ENCODE measurements around the gene RBFOX1.

DNA sequence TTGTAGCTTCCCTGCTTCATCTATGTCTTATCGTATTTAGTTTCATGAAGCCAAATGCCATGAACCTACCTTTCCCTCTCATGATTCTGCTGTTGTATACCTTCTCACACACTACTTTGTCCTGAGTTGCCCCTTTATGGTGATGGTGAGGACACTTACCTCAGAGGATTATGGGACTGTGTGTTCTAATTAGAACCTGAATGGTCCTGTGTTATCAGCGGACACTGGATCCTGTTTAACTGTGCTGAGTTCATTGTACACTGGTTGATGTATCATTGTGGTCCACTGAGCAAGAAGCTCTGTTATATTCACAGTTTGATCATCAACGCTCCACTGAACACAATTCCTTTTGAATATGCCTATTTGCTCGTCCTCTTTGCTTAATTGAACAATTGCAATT lies 343.0 kb downstream of the RBFOX1 start:
- TF ChIP-seq, protein P1, sequence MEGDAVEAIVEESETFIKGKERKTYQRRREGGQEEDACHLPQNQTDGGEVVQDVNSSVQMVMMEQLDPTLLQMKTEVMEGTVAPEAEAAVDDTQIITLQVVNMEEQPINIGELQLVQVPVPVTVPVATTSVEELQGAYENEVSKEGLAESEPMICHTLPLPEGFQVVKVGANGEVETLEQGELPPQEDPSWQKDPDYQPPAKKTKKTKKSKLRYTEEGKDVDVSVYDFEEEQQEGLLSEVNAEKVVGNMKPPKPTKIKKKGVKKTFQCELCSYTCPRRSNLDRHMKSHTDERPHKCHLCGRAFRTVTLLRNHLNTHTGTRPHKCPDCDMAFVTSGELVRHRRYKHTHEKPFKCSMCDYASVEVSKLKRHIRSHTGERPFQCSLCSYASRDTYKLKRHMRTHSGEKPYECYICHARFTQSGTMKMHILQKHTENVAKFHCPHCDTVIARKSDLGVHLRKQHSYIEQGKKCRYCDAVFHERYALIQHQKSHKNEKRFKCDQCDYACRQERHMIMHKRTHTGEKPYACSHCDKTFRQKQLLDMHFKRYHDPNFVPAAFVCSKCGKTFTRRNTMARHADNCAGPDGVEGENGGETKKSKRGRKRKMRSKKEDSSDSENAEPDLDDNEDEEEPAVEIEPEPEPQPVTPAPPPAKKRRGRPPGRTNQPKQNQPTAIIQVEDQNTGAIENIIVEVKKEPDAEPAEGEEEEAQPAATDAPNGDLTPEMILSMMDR (conservative IDR thresholded peaks at IDR 0.05; ENCODE audit: low read depth, low read length), result no peak
- TF ChIP-seq EZH2 (IDR thresholded peaks at IDR 0.05; ENCODE audit: low read length, unreplicated experiment), result no peak

All from PC-3 (cell line).